ENCODE measurements around the gene DGKI. TPM values are rescaled to one million over a fixed set of nuclear protein-coding genes. Genes with fewer than 3 reads are reported as not detected.
A peak's percentile ranks its signal among the peaks of the same experiment; 100 is the strongest.

The DGKI gene
- total RNA-seq, 4 donors from 2014 or later = 0.66 to 2.9 (median 1.7) TPM

- DNase-seq (ENCODE audit: extremely low spot score) = no peak
- Histone ChIP-seq H3K27ac (replicated peaks in 1 of 4) (no peak overlapping the region), H3K9me3 (no peaks in the 10 kb centered on the region), H3K36me3 (no peaks in the 10 kb centered on the region), H3K27me3 (peaks cover 0 to 43% (median 7%) of the 10 kb centered on the region in 4 donors), H3K4me3 (no peak overlapping the region), H3K4me1 (peaks cover 8 to 17% (median 16%) of the 10 kb centered on the region in 4 donors)
- TF ChIP-seq EP300 (IDR thresholded peaks at IDR 0.05) = no peak
- no peak for TF ChIP-seq POLR2AphosphoS5 (IDR thresholded peaks at IDR 0.05)
- TF ChIP-seq POLR2A (IDR thresholded peaks at IDR 0.05; ENCODE audit: low read depth) = no peak
- TF ChIP-seq CTCF (IDR thresholded peaks at IDR 0.05) = no peak
- 92% methylated on average over 8 of the region's 8 CpGs for WGBS
- intact Hi-C loops (cut with DNase I) = no loop called here
Observed at GRCh38 chr7:137848095-137848494, 1.3 kb upstream of the DGKI start.

- no peak for DNase-seq (ENCODE audit: extremely low spot score)
- intact Hi-C loops (cut with DNase I) = no loop called here
- H3K4me3 ChIP-seq = peak overlapping the region; percentile 44 to 61 (median 48)
Observed at GRCh38 chr7:137847568-137848050, 835 bp upstream of the DGKI start.

GRCh38 chr7:137846549-137846826, 286 bp downstream of the DGKI start:
- intact Hi-C loops (cut with DNase I) = no loop called here
- no peaks in the 10 kb centered on the region for H3K36me3 ChIP-seq
- H3K4me3 ChIP-seq = peak overlapping the region; percentile 44 to 61 (median 48)
- TF ChIP-seq EP300 (IDR thresholded peaks at IDR 0.05) = no peak
- TF ChIP-seq CTCF (IDR thresholded peaks at IDR 0.05) = no peak
- TF ChIP-seq POLR2A (IDR thresholded peaks at IDR 0.05; ENCODE audit: low read depth) = no peak
- TF ChIP-seq POLR2AphosphoS5 (IDR thresholded peaks at IDR 0.05) = no peak
- peaks cover 8 to 17% (median 16%) of the 10 kb centered on the region in 4 donors for H3K4me1 ChIP-seq
- H3K9me3 ChIP-seq = no peaks in the 10 kb centered on the region
- no peak for DNase-seq (ENCODE audit: extremely low spot score)
- H3K27ac ChIP-seq (replicated peaks in 1 of 4) = no peak overlapping the region
- 0% methylated on average over 9 of the region's 47 CpGs for WGBS
- peaks cover 0 to 46% (median 7%) of the 10 kb centered on the region in 4 donors for H3K27me3 ChIP-seq

More at GRCh38 chr7:137847568-137848050, 835 bp upstream of the DGKI start:
- no peak for TF ChIP-seq POLR2A (IDR thresholded peaks at IDR 0.05; ENCODE audit: low read depth)
- no peak for TF ChIP-seq EP300 (IDR thresholded peaks at IDR 0.05)
- no peak for TF ChIP-seq POLR2AphosphoS5 (IDR thresholded peaks at IDR 0.05)
- no peak for TF ChIP-seq CTCF (IDR thresholded peaks at IDR 0.05)
- Histone ChIP-seq H3K36me3 (no peaks in the 10 kb centered on the region), H3K9me3 (no peaks in the 10 kb centered on the region), H3K27me3 (peaks cover 0 to 46% (median 7%) of the 10 kb centered on the region in 4 donors), H3K4me1 (peaks cover 8 to 17% (median 16%) of the 10 kb centered on the region in 4 donors), H3K27ac (replicated peaks in 1 of 4) (no peak overlapping the region)
- WGBS = 41% methylated on average over 18 of the region's 18 CpGs

GRCh38 chr7:137844677-137845425, 1.9 kb downstream of the DGKI start:
- H3K4me3 ChIP-seq = no peak overlapping the region
- H3K4me1 ChIP-seq = peaks cover 8 to 17% (median 16%) of the 10 kb centered on the region in 4 donors
- no peak for TF ChIP-seq POLR2A (IDR thresholded peaks at IDR 0.05; ENCODE audit: low read depth)
- TF ChIP-seq POLR2AphosphoS5 (IDR thresholded peaks at IDR 0.05) = no peak
- TF ChIP-seq CTCF (IDR thresholded peaks at IDR 0.05) = no peak
- TF ChIP-seq EP300 (IDR thresholded peaks at IDR 0.05) = no peak
- no peaks in the 10 kb centered on the region for H3K9me3 ChIP-seq
- DNase-seq (ENCODE audit: extremely low spot score) = no peak
- peaks cover 0 to 46% (median 7%) of the 10 kb centered on the region in 4 donors for H3K27me3 ChIP-seq
- H3K27ac ChIP-seq (replicated peaks in 1 of 4) = no peak overlapping the region
- intact Hi-C loops (cut with DNase I) = no loop called here
- no peaks in the 10 kb centered on the region for H3K36me3 ChIP-seq
- 86% methylated on average over 8 of the region's 8 CpGs for WGBS
